Activated CD8-positive, alpha-beta T cell treated with anti-CD3 and anti-CD28 coated beads for 36 hours (primary cell): ENCODE data around the gene CHAC2. TPM values are rescaled to one million over a fixed set of nuclear protein-coding genes. Genes with fewer than 3 reads are reported as not detected.

Source experiments
- ATAC-seq: fragments of 200-7000 bp; cut with Tn5 transposase; one replicate; pipeline ENCODE4 v1.10.0; 2021; ENCODE audit warnings: mild to moderate bottlenecking, moderate library complexity
- CTCF ChIA-PET: fragments of 350-600 bp; sonication (Branson Sonifier 250); formaldehyde crosslinking; loops from one replicate; lab custom pipeline; 2021; ENCODE audit warnings: antibody characterized with exemption; lab: Charles Lee
- POLR2A ChIA-PET: fragments of 350-600 bp; sonication (Branson Sonifier 250); formaldehyde crosslinking; loops from one replicate; lab custom pipeline; 2021; ENCODE audit warnings: antibody characterized with exemption; lab: Charles Lee
- DNase-seq: peaks from one replicate; pipeline ENCODE4 v3.0.0-alpha.2; 2020
- H3K27ac Mint-ChIP-seq: one replicate; pipeline ENCODE4 v1.8.0; 2021; ENCODE audit warnings: mild to moderate bottlenecking, mixed read lengths
- H3K27me3 Mint-ChIP-seq: one replicate; pipeline ENCODE4 v1.8.0; 2021; ENCODE audit warnings: mixed read lengths
- H3K36me3 Mint-ChIP-seq: one replicate; pipeline ENCODE4 v1.8.0; 2021; ENCODE audit warnings: low read depth, mixed read lengths
- H3K4me1 Mint-ChIP-seq: one replicate; pipeline ENCODE4 v1.8.0; 2021; ENCODE audit warnings: low read depth, mixed read lengths
- H3K4me3 Mint-ChIP-seq: one replicate; pipeline ENCODE4 v1.8.0; 2021; ENCODE audit warnings: mild to moderate bottlenecking, moderate library complexity, mixed read lengths
- H3K9me3 Mint-ChIP-seq: one replicate; pipeline ENCODE4 v1.8.0; 2021; ENCODE audit warnings: mixed read lengths
- CTCF ChIP-seq: fragments of 200-600 bp; IDR thresholded peaks from one replicate; pipeline ENCODE4 v1.8.0; 2022; ENCODE audit warnings: antibody characterized with exemption, mild to moderate bottlenecking
- intact Hi-C: fragments of 100-400 bp; cut with micrococcal nuclease; formaldehyde crosslinking; loops from one replicate; pipeline ENCODE4 v1.10.0; 2022
- total RNA-seq, 2 experiments: library from RNA; stranded (reverse); gene quantifications; one replicate each; pipeline ENCODE4 v1.2.3, GENCODE V29; 2021

CHAC2 gene
- total RNA-seq, 2 experiments from 2014 or later: 19.8 to 20.4 TPM

- no peak for DNase-seq
- TF ChIP-seq CTCF: no peak
- ATAC-seq: no peak
- Mint-ChIP-seq H3K27ac (no peak overlapping the region), H3K4me1 (peaks cover 2% of the 10 kb centered on the region), H3K27me3 (no peaks in the 10 kb centered on the region), H3K36me3 (peaks cover 31% of the 10 kb centered on the region), H3K4me3 (no peak overlapping the region), H3K9me3 (peaks cover 4% of the 10 kb centered on the region)
- intact Hi-C loops: no loop called here
- CTCF ChIA-PET: interaction anchor here (1.5 kb wide), 1 partner anchor 9 kb away, joined by 6 read pairs; no protein-coding TSS in a partner anchor
- POLR2A ChIA-PET: no interaction called here
Measured at GRCh38 chr2:53729143-53729762, 38.4 kb upstream of the CHAC2 start.

GRCh38 chr2:53737091-53737490 lies 30.5 kb upstream of the CHAC2 start:
- intact Hi-C loops: no loop called here
- no peak for DNase-seq
- ChIA-PET POLR2A (no interaction called here), CTCF (interaction anchor here (1.5 kb wide), 1 partner anchor 20 kb away, joined by 4 read pairs; no protein-coding TSS in a partner anchor)
- no peak for TF ChIP-seq CTCF
- Mint-ChIP-seq H3K27ac (no peak overlapping the region), H3K4me1 (peaks cover 4% of the 10 kb centered on the region), H3K36me3 (peaks cover 17% of the 10 kb centered on the region), H3K4me3 (no peak overlapping the region), H3K9me3 (no peaks in the 10 kb centered on the region), H3K27me3 (no peaks in the 10 kb centered on the region)
- no peak for ATAC-seq

- Mint-ChIP-seq H3K27ac (no peak overlapping the region), H3K9me3 (no peaks in the 10 kb centered on the region), H3K36me3 (peaks cover 24% of the 10 kb centered on the region), H3K4me3 (no peak overlapping the region), H3K27me3 (no peaks in the 10 kb centered on the region), H3K4me1 (peaks cover 10% of the 10 kb centered on the region)
- intact Hi-C loops: no loop called here
- no peak for ATAC-seq
- ChIA-PET POLR2A (no interaction called here), CTCF (interaction anchor here (1.0 to 1.5 kb wide), 2 partner anchors 10 to 80 kb away, joined by 3 to 6 read pairs; no protein-coding TSS in a partner anchor)
- TF ChIP-seq CTCF: no peak
- DNase-seq: no peak
Measured at GRCh38 chr2:53739032-53739431, 28.6 kb upstream of the CHAC2 start.

- peak; percentile 15 for TF ChIP-seq CTCF
- H3K4me1 Mint-ChIP-seq: peaks cover 10% of the 10 kb centered on the region
- CTCF ChIA-PET: no interaction called here
- intact Hi-C loops: no loop called here
- POLR2A ChIA-PET: no interaction called here
- peaks cover 19% of the 10 kb centered on the region for H3K36me3 Mint-ChIP-seq
- no peak for ATAC-seq
- no peak overlapping the region for H3K4me3 Mint-ChIP-seq
- H3K27ac Mint-ChIP-seq: no peak overlapping the region
- no peak for DNase-seq
- no peaks in the 10 kb centered on the region for H3K9me3 Mint-ChIP-seq
- no peaks in the 10 kb centered on the region for H3K27me3 Mint-ChIP-seq
Measured at GRCh38 chr2:53740170-53740569, 27.4 kb upstream of the CHAC2 start.

- intact Hi-C loops: no loop called here
- no peaks in the 10 kb centered on the region for H3K27me3 Mint-ChIP-seq
- CTCF ChIA-PET: interaction anchor here (0.9 kb wide), 1 partner anchor 122 kb away, joined by 4 read pairs; no protein-coding TSS in a partner anchor
Measured at GRCh38 chr2:53744395-53745065, 23.1 kb upstream of the CHAC2 start.

More at GRCh38 chr2:53744395-53745065, 23.1 kb upstream of the CHAC2 start:
- Mint-ChIP-seq H3K4me1 (peaks cover 7% of the 10 kb centered on the region), H3K27ac (no peak overlapping the region), H3K4me3 (no peak overlapping the region), H3K36me3 (peaks cover 24% of the 10 kb centered on the region), H3K9me3 (no peaks in the 10 kb centered on the region)
- POLR2A ChIA-PET: interaction anchor here (0.6 to 1.8 kb wide), 2 partner anchors 22 to 328 kb away, joined by 4 to 8 read pairs; partner anchors contain the start of gene CHAC2
- no peak for DNase-seq
- no peak for ATAC-seq
- TF ChIP-seq CTCF: no peak
